PC-9 (cell line): ENCODE data around the gene SSX2.
"Not testable (repeated sequence)": the region's sequence is repeated elsewhere in the genome, so short reads cannot be mapped to it uniquely, and the experiment has no call there.

Experiments
- CTCF ChIP-seq: fragments of 200-600 bp; sonication (generic); conservative IDR thresholded peaks from 2 replicates; pipeline ENCODE4 v1.6.1; 2017; ENCODE audit warnings: mixed run types, antibody characterized with exemption, mild to moderate bottlenecking, moderate library complexity
- EZH2 ChIP-seq: fragments of 200-600 bp; sonication (generic); IDR thresholded peaks from 2 replicates; pipeline ENCODE4 v1.8.0; 2017; ENCODE audit warnings: antibody characterized with exemption, low read depth

GRCh38 chrX:52648956-52649355, 58.0 kb downstream of the SSX2 start:
- TF ChIP-seq EZH2, CTCF: not testable (repeated sequence)
